SK-N-MC (cell line): ENCODE results near the gene NLRC5.

Source experiments
- EZH2 ChIP-seq: fragments of 200-600 bp; sonication (generic); IDR thresholded peaks from one replicate; pipeline ENCODE4 v1.6.1; 2017; ENCODE audit warnings: antibody characterized with exemption
- FOXP2 ChIP-seq: optimal IDR thresholded peaks from 2 replicates; pipeline ENCODE3; 2011; ENCODE audit warnings: mild to moderate bottlenecking, moderate library complexity; ENCODE audit not compliant: insufficient read depth; ENCODE audit errors: extremely low read length, control extremely low read depth
- POLR2AphosphoS5 ChIP-seq: IDR thresholded peaks from 2 replicates; pipeline ENCODE4 v1.6.1; 2012; ENCODE audit warnings: mild to moderate bottlenecking, low read depth, low read length, borderline replicate concordance

- TF ChIP-seq EZH2 (no peak), POLR2AphosphoS5 (no peak), FOXP2 (no peak)
Observed at GRCh38 chr16:57031156-57031555, 41.8 kb downstream of the NLRC5 start.
